Activated CD4-positive, alpha-beta T cell treated with anti-CD3 and anti-CD28 coated beads, Interleukin-2, amount 10 ng/mL, durations not matched to agents 7 days and 5 days (primary cell): ENCODE data around the gene GBE1. TPM values are rescaled to one million over a fixed set of nuclear protein-coding genes. Genes with fewer than 3 reads are reported as not detected.

Experiments used
- CTCF ChIA-PET: fragments of 350-600 bp; sonication (Branson Sonifier 250); formaldehyde crosslinking; loops from one replicate; lab custom pipeline; 2021; ENCODE audit warnings: antibody characterized with exemption; lab: Charles Lee
- POLR2A ChIA-PET: fragments of 350-600 bp; sonication (Branson Sonifier 250); formaldehyde crosslinking; loops from one replicate; lab custom pipeline; 2021; ENCODE audit warnings: antibody characterized with exemption; lab: Charles Lee
- DNase-seq: peaks from one replicate; pipeline ENCODE4 v3.0.0-alpha.2; 2020
- H3K27ac Mint-ChIP-seq: one replicate; pipeline ENCODE4 v1.8.0; 2021; ENCODE audit warnings: mild to moderate bottlenecking, moderate library complexity, mixed read lengths
- H3K27me3 Mint-ChIP-seq: one replicate; pipeline ENCODE4 v1.8.0; 2021; ENCODE audit warnings: mixed read lengths
- H3K36me3 Mint-ChIP-seq: one replicate; pipeline ENCODE4 v1.8.0; 2021; ENCODE audit warnings: low read depth, mixed read lengths
- H3K4me1 Mint-ChIP-seq: one replicate; pipeline ENCODE4 v1.8.0; 2021; ENCODE audit warnings: mixed read lengths
- H3K4me3 Mint-ChIP-seq: one replicate; pipeline ENCODE4 v1.8.0; 2021; ENCODE audit warnings: mild to moderate bottlenecking, moderate library complexity, mixed read lengths
- H3K9me3 Mint-ChIP-seq: one replicate; pipeline ENCODE4 v1.8.0; 2021; ENCODE audit warnings: mixed read lengths
- total RNA-seq, 2 experiments: library from RNA; stranded (reverse); gene quantifications; one replicate each; pipeline ENCODE4 v1.2.3, GENCODE V29; 2021

The GBE1 gene
- total RNA-seq, 2 experiments from 2014 or later, result 17.9 to 20.2 TPM

GRCh38 chr3:81485444-81485865, 276.0 kb downstream of the GBE1 start:
- CTCF ChIA-PET, result no interaction called here
- H3K27ac Mint-ChIP-seq, result no peak overlapping the region
- H3K4me3 Mint-ChIP-seq, result no peak overlapping the region
- DNase-seq, result no peak
- H3K36me3 Mint-ChIP-seq, result no peaks in the 10 kb centered on the region
- no peaks in the 10 kb centered on the region for H3K4me1 Mint-ChIP-seq
- no peaks in the 10 kb centered on the region for H3K9me3 Mint-ChIP-seq
- POLR2A ChIA-PET, result no interaction called here
- no peaks in the 10 kb centered on the region for H3K27me3 Mint-ChIP-seq

GRCh38 chr3:81484520-81484919, 276.9 kb downstream of the GBE1 start:
- no peak overlapping the region for H3K4me3 Mint-ChIP-seq
- H3K4me1 Mint-ChIP-seq, result no peaks in the 10 kb centered on the region
- H3K36me3 Mint-ChIP-seq, result no peaks in the 10 kb centered on the region
- no peak overlapping the region for H3K27ac Mint-ChIP-seq
- ChIA-PET CTCF (no interaction called here), POLR2A (no interaction called here)
- H3K9me3 Mint-ChIP-seq, result no peaks in the 10 kb centered on the region
- DNase-seq, result no peak
- no peaks in the 10 kb centered on the region for H3K27me3 Mint-ChIP-seq

GRCh38 chr3:81483046-81483445, 278.4 kb downstream of the GBE1 start:
- no peak for DNase-seq
- H3K4me1 Mint-ChIP-seq, result no peaks in the 10 kb centered on the region
- H3K27me3 Mint-ChIP-seq, result no peaks in the 10 kb centered on the region
- CTCF ChIA-PET, result no interaction called here
- no peaks in the 10 kb centered on the region for H3K36me3 Mint-ChIP-seq
- H3K9me3 Mint-ChIP-seq, result no peaks in the 10 kb centered on the region
- H3K4me3 Mint-ChIP-seq, result no peak overlapping the region
- POLR2A ChIA-PET, result no interaction called here
- H3K27ac Mint-ChIP-seq, result no peak overlapping the region

GRCh38 chr3:81477740-81478139, 283.7 kb downstream of the GBE1 start:
- ChIA-PET POLR2A (no interaction called here), CTCF (no interaction called here)
- Mint-ChIP-seq H3K4me1 (no peaks in the 10 kb centered on the region), H3K4me3 (no peak overlapping the region), H3K27me3 (no peaks in the 10 kb centered on the region), H3K9me3 (no peaks in the 10 kb centered on the region), H3K36me3 (no peaks in the 10 kb centered on the region), H3K27ac (no peak overlapping the region)
- no peak for DNase-seq

- no peak overlapping the region for H3K4me3 Mint-ChIP-seq
- no peak for DNase-seq
- no peaks in the 10 kb centered on the region for H3K27me3 Mint-ChIP-seq
- ChIA-PET CTCF (no interaction called here), POLR2A (no interaction called here)
- no peaks in the 10 kb centered on the region for H3K9me3 Mint-ChIP-seq
- no peak overlapping the region for H3K27ac Mint-ChIP-seq
- H3K4me1 Mint-ChIP-seq, result no peaks in the 10 kb centered on the region
- no peaks in the 10 kb centered on the region for H3K36me3 Mint-ChIP-seq
These were observed 284.8 kb downstream of the GBE1 start for GRCh38 chr3:81476692-81477091.

GRCh38 chr3:81472600-81473362, 288.7 kb downstream of the GBE1 start:
- POLR2A ChIA-PET, result no interaction called here
- no peaks in the 10 kb centered on the region for H3K4me1 Mint-ChIP-seq
- no peak overlapping the region for H3K27ac Mint-ChIP-seq
- H3K36me3 Mint-ChIP-seq, result no peaks in the 10 kb centered on the region
- H3K4me3 Mint-ChIP-seq, result no peak overlapping the region
- H3K27me3 Mint-ChIP-seq, result no peaks in the 10 kb centered on the region
- DNase-seq, result no peak
- CTCF ChIA-PET, result no interaction called here
- H3K9me3 Mint-ChIP-seq, result no peaks in the 10 kb centered on the region

- Mint-ChIP-seq H3K36me3 (no peaks in the 10 kb centered on the region), H3K27me3 (no peaks in the 10 kb centered on the region), H3K4me3 (no peak overlapping the region), H3K27ac (no peak overlapping the region), H3K4me1 (no peaks in the 10 kb centered on the region), H3K9me3 (no peaks in the 10 kb centered on the region)
- no peak for DNase-seq
- CTCF ChIA-PET, result no interaction called here
- POLR2A ChIA-PET, result no interaction called here
These were observed 290.7 kb downstream of the GBE1 start for GRCh38 chr3:81470524-81471278.

- POLR2A ChIA-PET, result no interaction called here
- CTCF ChIA-PET, result no interaction called here
These were observed 293.1 kb downstream of the GBE1 start for GRCh38 chr3:81468391-81468790.

GRCh38 chr3:81466201-81466560, 295.3 kb downstream of the GBE1 start:
- no peaks in the 10 kb centered on the region for H3K27me3 Mint-ChIP-seq
- DNase-seq, result no peak
- ChIA-PET POLR2A (no interaction called here), CTCF (no interaction called here)
- H3K36me3 Mint-ChIP-seq, result no peaks in the 10 kb centered on the region
- H3K4me3 Mint-ChIP-seq, result no peak overlapping the region
- H3K27ac Mint-ChIP-seq, result no peak overlapping the region
- H3K4me1 Mint-ChIP-seq, result no peaks in the 10 kb centered on the region
- no peaks in the 10 kb centered on the region for H3K9me3 Mint-ChIP-seq

More at GRCh38 chr3:81468391-81468790, 293.1 kb downstream of the GBE1 start:
- H3K4me3 Mint-ChIP-seq, result no peak overlapping the region
- H3K4me1 Mint-ChIP-seq, result no peaks in the 10 kb centered on the region
- no peak for DNase-seq
- H3K27ac Mint-ChIP-seq, result no peak overlapping the region
- H3K27me3 Mint-ChIP-seq, result no peaks in the 10 kb centered on the region
- H3K9me3 Mint-ChIP-seq, result no peaks in the 10 kb centered on the region
- no peaks in the 10 kb centered on the region for H3K36me3 Mint-ChIP-seq

- no peaks in the 10 kb centered on the region for H3K4me1 Mint-ChIP-seq
- no peak for DNase-seq
- no peaks in the 10 kb centered on the region for H3K9me3 Mint-ChIP-seq
- no peaks in the 10 kb centered on the region for H3K36me3 Mint-ChIP-seq
- no peaks in the 10 kb centered on the region for H3K27me3 Mint-ChIP-seq
- no peak overlapping the region for H3K27ac Mint-ChIP-seq
- POLR2A ChIA-PET, result no interaction called here
- H3K4me3 Mint-ChIP-seq, result no peak overlapping the region
- CTCF ChIA-PET, result no interaction called here
These were observed 295.8 kb downstream of the GBE1 start for GRCh38 chr3:81465510-81466200.

GRCh38 chr3:81463781-81464180, 297.7 kb downstream of the GBE1 start:
- Mint-ChIP-seq H3K4me1 (no peaks in the 10 kb centered on the region), H3K27me3 (no peaks in the 10 kb centered on the region), H3K9me3 (no peaks in the 10 kb centered on the region), H3K36me3 (no peaks in the 10 kb centered on the region), H3K4me3 (no peak overlapping the region), H3K27ac (no peak overlapping the region)
- POLR2A ChIA-PET, result no interaction called here
- DNase-seq, result no peak
- CTCF ChIA-PET, result no interaction called here

- Mint-ChIP-seq H3K9me3 (no peaks in the 10 kb centered on the region), H3K27ac (no peak overlapping the region), H3K27me3 (no peaks in the 10 kb centered on the region), H3K36me3 (no peaks in the 10 kb centered on the region), H3K4me3 (no peak overlapping the region), H3K4me1 (no peaks in the 10 kb centered on the region)
- DNase-seq, result no peak
- POLR2A ChIA-PET, result no interaction called here
- CTCF ChIA-PET, result no interaction called here
These were observed 298.5 kb downstream of the GBE1 start for GRCh38 chr3:81462921-81463320.

GRCh38 chr3:81459733-81460132, 301.7 kb downstream of the GBE1 start:
- DNase-seq, result no peak
- Mint-ChIP-seq H3K4me1 (no peaks in the 10 kb centered on the region), H3K27me3 (no peaks in the 10 kb centered on the region), H3K4me3 (no peak overlapping the region), H3K27ac (no peak overlapping the region), H3K9me3 (no peaks in the 10 kb centered on the region), H3K36me3 (no peaks in the 10 kb centered on the region)
- CTCF ChIA-PET, result no interaction called here
- POLR2A ChIA-PET, result no interaction called here
